GM19035 (cell line): ENCODE results near the gene IER3.
A peak's percentile ranks its signal among the peaks of the same experiment; 100 is the strongest.
"Not testable (repeated sequence)": the region's sequence is repeated elsewhere in the genome, so short reads cannot be mapped to it uniquely, and the experiment has no call there.

Source experiments
- ATAC-seq: cut with Tn5 transposase; IDR thresholded peaks from one replicate; pipeline ENCODE4 v1.9.1; 2021; ENCODE audit not compliant: unreplicated experiment

IER3 gene

GRCh38 chr6:30769088-30769852 is 24.9 kb upstream of the IER3 start:
- no peak for ATAC-seq

- no peak for ATAC-seq
Observed at GRCh38 chr6:30768634-30769087, 24.3 kb upstream of the IER3 start.

- ATAC-seq: peak; percentile 5
Observed at GRCh38 chr6:30767944-30768301, 23.6 kb upstream of the IER3 start.

- ATAC-seq: peak; percentile 62
Observed at GRCh38 chr6:30767158-30767943, 23.0 kb upstream of the IER3 start.

GRCh38 chr6:30766461-30767157 is 22.3 kb upstream of the IER3 start:
- no peak for ATAC-seq

GRCh38 chr6:30765495-30765894 is 21.1 kb upstream of the IER3 start:
- ATAC-seq: not testable (repeated sequence)

GRCh38 chr6:30764490-30765043 is 20.2 kb upstream of the IER3 start:
- ATAC-seq: not testable (repeated sequence)

- no peak for ATAC-seq
Observed at GRCh38 chr6:30763618-30764489, 19.5 kb upstream of the IER3 start.

- no peak for ATAC-seq
Observed at GRCh38 chr6:30763155-30763617, 18.8 kb upstream of the IER3 start.

- ATAC-seq: no peak
Observed at GRCh38 chr6:30761791-30762429, 17.6 kb upstream of the IER3 start.

GRCh38 chr6:30760549-30760948 is 16.2 kb upstream of the IER3 start:
- ATAC-seq: no peak

GRCh38 chr6:30759575-30760239 is 15.4 kb upstream of the IER3 start:
- ATAC-seq: no peak

- ATAC-seq: no peak
Observed at GRCh38 chr6:30757261-30757904, 13.0 kb upstream of the IER3 start.

- not testable (repeated sequence) for ATAC-seq
Observed at GRCh38 chr6:30756405-30757003, 12.2 kb upstream of the IER3 start.

GRCh38 chr6:30754631-30755030 is 10.3 kb upstream of the IER3 start:
- no peak for ATAC-seq

- ATAC-seq: no peak
Observed at GRCh38 chr6:30752157-30752927, 8.0 kb upstream of the IER3 start.

- ATAC-seq: no peak
Observed at GRCh38 chr6:30750379-30750668, 6.0 kb upstream of the IER3 start.
